ENCODE data around the gene PLP2.
A peak's percentile ranks its signal among the peaks of the same experiment; 100 is the strongest.

PLP2 gene

DNA sequence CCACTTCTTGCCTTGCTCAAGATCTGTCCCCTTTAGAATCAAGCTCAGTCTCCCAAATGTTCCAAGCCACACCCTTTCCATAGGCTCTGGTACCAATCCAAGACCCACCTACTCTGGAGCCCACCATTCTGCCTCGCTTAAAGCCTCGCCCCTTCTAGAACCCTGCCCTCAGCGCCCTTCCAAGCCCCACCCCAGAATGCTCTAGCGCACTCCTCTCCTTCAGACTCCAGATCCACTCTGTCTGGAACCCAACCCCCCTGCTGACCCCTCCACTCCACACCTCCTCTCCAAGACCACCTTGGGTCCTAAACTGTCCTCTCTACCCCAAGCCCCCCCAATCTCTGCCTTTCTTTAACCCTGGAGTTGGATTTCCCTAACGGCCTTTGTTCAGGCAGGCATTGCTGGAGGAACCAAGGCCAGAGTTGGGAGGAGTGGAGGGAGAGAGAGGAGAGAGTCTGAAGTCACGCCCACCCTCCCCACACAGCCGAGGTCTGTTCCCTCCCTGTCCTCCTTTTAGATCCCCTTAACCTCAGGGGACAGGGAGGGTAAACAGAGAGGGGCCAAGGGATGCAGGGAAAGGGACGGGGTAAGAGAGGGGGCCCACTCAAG lies 16.9 kb downstream of the PLP2 start:
- no peak for TF ChIP-seq FOXP2 (optimal IDR thresholded peaks at IDR 0.05; ENCODE audit: borderline replicate concordance, extremely low read depth, extremely low read length, insufficient read depth)
- TF ChIP-seq TAF1 (IDR thresholded peaks at IDR 0.05; ENCODE audit: borderline replicate concordance, insufficient read depth, low read length): no peak
- no peak for TF ChIP-seq POLR2AphosphoS5 (IDR thresholded peaks at IDR 0.05; ENCODE audit: low read depth, low read length)
- TF ChIP-seq SIN3A (IDR thresholded peaks at IDR 0.05; ENCODE audit: borderline replicate concordance, insufficient read depth, low read length): no peak
- no peak for TF ChIP-seq REST (IDR thresholded peaks at IDR 0.05; ENCODE audit: insufficient read depth in 1 of 2, low read depth in 2 of 2, low read length in 2 of 2)

DNA sequence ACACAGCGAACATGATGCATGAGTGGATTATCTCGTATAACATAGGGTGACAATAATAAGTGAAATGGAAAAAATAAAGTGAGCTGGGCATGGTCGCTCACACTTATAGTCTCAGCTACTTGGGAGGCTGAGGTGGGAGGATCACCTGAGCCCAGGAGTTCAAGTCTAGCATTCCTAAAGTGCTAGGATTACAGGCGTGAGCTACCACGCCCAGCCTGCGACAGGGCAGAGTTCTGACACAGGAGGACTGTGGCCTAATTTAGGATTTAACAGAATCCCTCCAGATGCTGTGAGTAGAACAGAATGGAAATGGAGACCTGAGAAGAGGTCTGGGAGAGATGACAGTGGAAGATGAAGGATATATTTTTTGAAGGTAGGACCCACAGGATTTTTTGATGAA lies 17.9 kb downstream of the PLP2 start:
- TF ChIP-seq TAF1 (IDR thresholded peaks at IDR 0.05; ENCODE audit: borderline replicate concordance, insufficient read depth, low read length): no peak
- TF ChIP-seq SIN3A (IDR thresholded peaks at IDR 0.05; ENCODE audit: borderline replicate concordance, insufficient read depth, low read length): no peak
- TF ChIP-seq REST (IDR thresholded peaks at IDR 0.05; ENCODE audit: insufficient read depth in 1 of 2, low read depth in 2 of 2, low read length in 2 of 2): no peak
- no peak for TF ChIP-seq POLR2AphosphoS5 (IDR thresholded peaks at IDR 0.05; ENCODE audit: low read depth, low read length)
- TF ChIP-seq FOXP2 (optimal IDR thresholded peaks at IDR 0.05; ENCODE audit: borderline replicate concordance, extremely low read depth, extremely low read length, insufficient read depth): no peak

DNA sequence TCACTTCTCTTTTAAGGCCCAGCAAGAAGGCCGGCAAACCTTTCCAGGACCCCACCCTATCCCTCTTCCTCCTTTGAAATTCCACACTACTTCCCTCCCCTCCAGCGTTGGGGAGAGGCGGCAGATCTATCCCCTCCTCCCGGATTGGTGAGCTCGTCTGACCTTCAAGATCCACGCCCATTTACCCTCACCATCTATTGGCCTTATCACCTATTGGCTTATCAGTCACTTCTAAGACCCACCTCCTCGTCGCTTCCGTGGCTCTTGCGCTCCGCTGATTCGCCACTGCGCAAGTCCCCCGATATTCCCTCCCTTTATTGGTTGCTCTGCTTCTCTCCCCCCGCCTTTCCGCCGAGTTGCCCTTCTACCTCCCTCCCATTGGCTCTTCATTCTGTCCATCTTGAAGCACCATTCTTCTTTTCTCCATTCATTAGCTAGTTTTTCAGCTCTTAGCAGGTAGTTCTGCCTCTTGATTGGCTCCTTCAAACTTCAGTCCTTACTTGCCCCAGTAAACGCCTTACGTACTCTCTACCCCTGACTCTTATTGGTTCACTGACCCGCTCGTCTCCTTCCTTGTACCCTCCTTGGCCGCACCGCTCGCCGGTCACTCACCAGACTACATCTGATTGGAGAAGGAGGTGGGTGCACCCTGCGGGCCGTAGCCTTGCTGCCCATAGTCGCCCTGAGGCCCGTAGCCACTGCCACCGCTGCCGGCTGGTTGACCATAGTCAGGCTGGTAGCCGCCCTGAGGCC lies 19.3 kb downstream of the PLP2 start:
- TF ChIP-seq TAF1 (IDR thresholded peaks at IDR 0.05; ENCODE audit: borderline replicate concordance, insufficient read depth, low read length): peak; percentile 69; the same call in 1 of the 2 replicates
- TF ChIP-seq REST (IDR thresholded peaks at IDR 0.05; ENCODE audit: insufficient read depth in 1 of 2, low read depth in 2 of 2, low read length in 2 of 2): no peak
- peak; percentile 87 for TF ChIP-seq POLR2AphosphoS5 (IDR thresholded peaks at IDR 0.05; ENCODE audit: low read depth, low read length)
- no peak for TF ChIP-seq FOXP2 (optimal IDR thresholded peaks at IDR 0.05; ENCODE audit: borderline replicate concordance, extremely low read depth, extremely low read length, insufficient read depth)
- TF ChIP-seq SIN3A (IDR thresholded peaks at IDR 0.05; ENCODE audit: borderline replicate concordance, insufficient read depth, low read length): no peak

DNA sequence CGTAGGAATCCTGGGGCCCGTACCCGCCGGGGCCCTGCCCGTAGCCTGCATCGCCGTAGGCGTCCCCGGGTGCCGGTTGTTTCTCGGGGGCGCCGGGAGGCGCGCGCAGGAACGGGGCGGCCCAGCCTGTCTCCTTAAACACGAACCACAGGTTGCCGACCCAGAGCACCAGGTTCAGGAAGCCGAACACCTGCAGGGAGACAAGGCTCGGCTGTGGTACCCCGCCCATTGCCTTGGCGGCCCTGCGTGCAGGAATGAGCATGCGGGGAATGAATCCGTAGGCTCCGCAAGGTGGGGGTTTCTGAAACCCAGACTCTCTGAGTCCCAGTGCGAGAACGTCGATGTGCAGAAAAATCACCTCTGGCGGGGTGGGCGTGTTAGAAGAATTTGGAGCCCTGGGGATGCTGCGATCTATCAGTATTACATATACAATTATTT lies 19.9 kb downstream of the PLP2 start:
- TF ChIP-seq SIN3A (IDR thresholded peaks at IDR 0.05; ENCODE audit: borderline replicate concordance, insufficient read depth, low read length): no peak
- no peak for TF ChIP-seq REST (IDR thresholded peaks at IDR 0.05; ENCODE audit: insufficient read depth in 1 of 2, low read depth in 2 of 2, low read length in 2 of 2)
- no peak for TF ChIP-seq FOXP2 (optimal IDR thresholded peaks at IDR 0.05; ENCODE audit: borderline replicate concordance, extremely low read depth, extremely low read length, insufficient read depth)
- TF ChIP-seq TAF1 (IDR thresholded peaks at IDR 0.05; ENCODE audit: borderline replicate concordance, insufficient read depth, low read length): no peak
- no peak for TF ChIP-seq POLR2AphosphoS5 (IDR thresholded peaks at IDR 0.05; ENCODE audit: low read depth, low read length)

Measured in PFSK-1 (cell line).